Measurements from ENCODE around the gene OR5D14.

OR5D14 gene

DNA sequence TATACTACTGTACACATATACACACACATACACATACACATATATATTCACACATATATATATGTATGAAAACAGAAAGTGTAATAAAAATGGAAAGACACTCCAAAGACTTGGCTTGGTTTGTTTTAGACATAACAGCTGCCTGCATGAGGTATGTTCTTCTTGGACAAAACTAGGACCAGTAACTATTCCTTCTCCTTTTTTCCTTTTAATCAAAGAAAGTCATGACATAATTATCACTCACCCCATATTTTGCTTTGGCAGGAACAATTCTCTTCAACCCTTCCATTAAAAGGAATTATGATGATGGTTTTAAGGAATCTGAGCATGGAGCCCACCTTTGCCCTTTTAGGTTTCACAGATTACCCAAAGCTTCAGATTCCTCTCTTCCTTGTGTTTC lies at the start of gene OR5D14:
TSS of gene OR5D14 (plus strand) at position 301 of the 400 bp plus-strand sequence. CDS start at position 301, 0 bp downstream.
- no peak for DNase-seq

DNA sequence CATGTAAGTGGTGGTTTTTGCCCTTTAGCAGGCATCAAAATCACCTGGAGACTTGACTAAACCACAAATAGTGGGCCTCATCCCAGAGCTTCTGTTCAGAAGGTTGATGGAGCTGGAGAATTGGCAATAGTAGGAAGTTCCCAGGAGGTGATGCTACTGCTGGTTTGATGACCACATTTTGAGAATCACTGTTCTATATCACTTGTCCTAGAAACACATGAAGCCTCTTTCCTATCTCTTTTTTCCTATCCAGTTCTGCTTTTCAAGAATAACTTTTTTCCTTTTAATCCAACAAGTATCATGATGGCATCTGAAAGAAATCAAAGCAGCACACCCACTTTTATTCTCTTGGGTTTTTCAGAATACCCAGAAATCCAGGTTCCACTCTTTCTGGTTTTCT lies 22.2 kb upstream of the OR5D14 start, which contains the start of gene OR5D13:
TSS of gene OR5D13 (plus strand) at position 301 of the 400 bp plus-strand sequence. CDS start at position 301, 0 bp downstream.
- DNase-seq = no peak

DNA sequence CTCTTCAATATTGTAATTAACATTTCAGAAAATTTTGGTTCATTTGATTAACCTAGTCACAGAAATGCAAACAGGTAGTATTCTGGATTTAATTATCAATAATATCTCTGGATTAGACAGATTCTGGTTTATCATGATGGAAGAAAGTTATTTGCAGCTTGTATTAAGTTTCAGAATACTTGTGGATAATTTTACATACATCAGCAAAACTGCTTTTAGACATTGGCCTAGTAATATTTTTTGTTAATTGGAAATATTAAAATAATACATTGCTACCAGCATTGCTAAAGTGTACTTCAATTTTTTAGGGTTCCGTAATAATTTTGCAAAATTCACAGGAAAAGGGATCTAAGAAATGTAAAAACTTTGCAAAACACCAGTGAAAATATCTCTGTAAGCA lies 3.8 kb upstream of the OR5D14 start:
- DNase-seq = no peak

DNA sequence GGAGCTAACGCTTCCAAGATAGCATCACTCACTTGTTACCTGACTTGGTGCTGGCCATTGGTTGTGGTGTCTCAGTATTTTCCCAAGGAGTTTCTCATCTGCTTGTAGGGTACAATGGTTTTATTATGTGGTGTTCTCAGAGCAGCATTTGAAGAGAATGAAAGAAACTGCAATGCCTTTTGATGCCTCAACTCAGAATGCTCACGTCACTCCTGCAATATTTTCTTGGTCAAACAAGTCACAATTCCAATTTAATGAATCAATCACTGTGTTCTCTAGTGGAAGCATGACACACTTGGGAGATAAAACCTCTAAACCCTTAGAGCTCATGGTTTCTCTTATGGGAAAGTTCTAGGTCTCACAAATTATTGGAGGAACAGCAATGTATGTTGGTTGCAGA lies 2.0 kb upstream of the OR5D14 start:
- DNase-seq = no peak

DNA sequence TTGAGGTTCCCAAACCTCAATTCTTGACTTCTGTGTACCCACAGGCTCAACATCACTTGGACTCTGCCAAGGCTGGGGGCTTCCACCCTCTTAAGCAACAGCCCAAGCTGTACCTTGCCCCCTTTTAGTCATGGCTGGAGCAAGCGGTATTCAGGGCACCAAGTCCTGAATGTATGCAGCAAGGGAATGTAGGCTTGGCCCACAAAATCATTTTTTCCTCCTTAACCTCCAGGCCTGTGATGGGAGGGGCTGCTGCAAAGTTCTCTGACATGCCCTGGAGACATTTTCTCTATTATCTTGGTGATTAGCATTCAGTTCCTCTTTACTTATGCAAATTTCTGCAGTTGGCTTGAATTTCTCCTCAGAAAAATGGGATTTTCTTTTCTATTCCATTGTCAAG lies 10.9 kb downstream of the OR5D14 start:
- no peak for DNase-seq

DNA sequence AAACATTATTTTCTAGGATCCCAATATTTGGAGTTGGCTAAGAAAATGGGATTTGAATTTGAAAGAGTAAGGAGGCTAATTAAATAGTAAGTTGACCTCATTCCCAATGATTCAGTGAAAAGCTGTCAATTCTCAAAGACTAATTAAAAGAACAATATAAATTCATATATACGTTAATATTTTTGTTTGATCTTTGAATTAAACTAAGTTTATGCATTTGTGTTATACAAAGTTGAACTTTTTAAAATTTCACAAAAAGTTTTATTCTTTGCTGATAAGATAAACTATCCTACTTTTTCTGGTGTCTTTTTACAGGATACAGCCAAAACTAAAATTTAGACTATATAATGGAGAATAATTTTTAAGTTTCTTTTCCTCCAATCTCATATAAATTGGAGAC lies 15.7 kb downstream of the OR5D14 start, which contains the start of gene OR5L1:
TSS of gene OR5L1 (plus strand) at position 301 of the 400 bp plus-strand sequence. CDS start 100 bp downstream, outside the sequence.
- DNase-seq = no peak

GRCh38 chr11:55819330-55819729 lies 24.0 kb downstream of the OR5D14 start, which contains the start of gene OR5D18:
OR5D18 (plus strand) TSS chr11:55819630; CDS start chr11:55819630, 0 bp downstream.
- DNase-seq = no peak

- no peak for DNase-seq
Measured at GRCh38 chr11:55826919-55827318, 31.6 kb downstream of the OR5D14 start, which contains the start of gene OR5L2. OR5L2 (plus strand) TSS chr11:55827219; CDS start chr11:55827219, 0 bp downstream.

DNA sequence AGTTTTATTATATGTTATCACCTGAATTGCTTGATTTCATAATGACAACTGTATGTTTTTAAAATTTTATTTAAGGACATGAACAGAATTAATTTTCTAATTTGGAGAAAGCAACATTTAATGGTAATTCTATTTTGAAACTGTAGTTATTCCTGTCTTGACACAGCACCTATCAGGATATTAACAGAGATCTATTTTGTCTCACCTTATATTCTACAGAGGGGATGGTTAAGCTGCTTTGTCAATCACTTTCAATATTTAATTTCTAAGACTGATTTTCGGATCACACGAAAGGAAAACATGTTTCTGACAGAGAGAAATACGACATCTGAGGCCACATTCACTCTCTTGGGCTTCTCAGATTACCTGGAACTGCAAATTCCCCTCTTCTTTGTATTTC lies 43.1 kb downstream of the OR5D14 start, which contains the start of gene OR5D16:
TSS of gene OR5D16 (plus strand) at position 301 of the 400 bp plus-strand sequence. CDS start at position 301, 0 bp downstream.
- DNase-seq = no peak

Measured in hematopoietic multipotent progenitor cell treated with erythropoietin and hydrocortisone succinate and interleukin-3 and kit ligand, for 6 days (in vitro differentiated cells).